Muscle of leg (tissue), 11 donors: ENCODE results near the gene CPEB4. TPM values are rescaled to one million over a fixed set of nuclear protein-coding genes. Genes with fewer than 3 reads are reported as not detected.

Experiments used
- DNase-seq: peaks from one replicate; pipeline ENCODE4 v3.0.0; 2013
- H3K27ac ChIP-seq: one replicate; pipeline ENCODE4 v1.5.1; 2013; ENCODE audit warnings: mild to moderate bottlenecking, low read length, control low read depth
- H3K27me3 ChIP-seq: one replicate; pipeline ENCODE4 v1.6.1; 2013; ENCODE audit warnings: low read length; ENCODE audit not compliant: control insufficient read depth, insufficient read depth
- H3K36me3 ChIP-seq: one replicate; pipeline ENCODE4 v1.6.1; 2013; ENCODE audit warnings: low read length; ENCODE audit not compliant: control insufficient read depth, insufficient read depth
- H3K4me1 ChIP-seq: one replicate; pipeline ENCODE4 v1.6.1; 2013; ENCODE audit warnings: low read length; ENCODE audit not compliant: control insufficient read depth, insufficient read depth
- H3K4me3 ChIP-seq: one replicate; pipeline ENCODE4 v1.5.1; 2013; ENCODE audit warnings: low read length, control low read depth
- H3K9me3 ChIP-seq: replicated peaks from 2 replicates; pipeline ENCODE4 v1.6.1; 2013; ENCODE audit warnings: low read depth, low read length; ENCODE audit not compliant: control insufficient read depth
- WGBS: methylation state at CpG from one replicate; pipeline ENCODE4 v1.1.5; 2013; ENCODE audit warnings: missing lambda C conversion rate; ENCODE audit not compliant: insufficient coverage; 5-methylcytosine and 5-hydroxymethylcytosine counted together
- polyA plus RNA-seq, 8 donors: library from polyadenylated mRNA; unstranded; fragments of 120-200 nt; gene quantifications; one replicate each; pipeline versions ENCODE4 v1.2.1 to v1.2.3, GENCODE V29; 2013; ENCODE audit warnings: inconsistent platforms in 1 of 8, low replicate concordance in 1 of 8; ENCODE audit not compliant: insufficient read length in 8 of 8, insufficient read depth in 1 of 8
- total RNA-seq: library from RNA; stranded (reverse); fragments of 120-200 nt; gene quantifications from one replicate; pipeline ENCODE4 v1.2.4, GENCODE V29; 2013

The CPEB4 gene
- total and polyA plus RNA-seq, 9 donors, result 15.3 to 36.5 (median 22.7) TPM

DNA sequence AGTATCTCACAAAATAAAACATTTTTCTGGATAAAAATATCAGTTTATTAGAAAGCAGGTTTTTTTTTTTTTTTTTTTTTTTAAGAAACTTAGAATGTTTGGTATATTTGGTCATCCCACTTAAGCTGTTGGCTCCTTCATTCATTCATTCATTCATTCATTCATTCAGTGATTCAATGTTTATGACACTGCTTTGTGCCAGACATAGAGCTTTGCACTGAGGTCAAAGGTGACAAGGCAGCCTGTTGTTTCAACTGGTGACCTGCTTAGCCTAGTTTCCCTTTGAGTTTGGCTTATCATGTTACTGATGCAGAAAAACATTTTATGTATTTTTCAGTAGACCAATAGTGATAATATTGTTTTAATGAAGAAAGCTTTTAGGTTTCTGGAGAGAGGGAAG lies 23.5 kb downstream of the CPEB4 start:
- Histone ChIP-seq H3K4me3 (no peak overlapping the region), H3K36me3 (peaks cover 2% of the 10 kb centered on the region), H3K27me3 (no peaks in the 10 kb centered on the region), H3K27ac (no peak overlapping the region), H3K9me3 (no peaks in the 10 kb centered on the region), H3K4me1 (peaks cover 3% of the 10 kb centered on the region)
- DNase-seq, result no peak

DNA sequence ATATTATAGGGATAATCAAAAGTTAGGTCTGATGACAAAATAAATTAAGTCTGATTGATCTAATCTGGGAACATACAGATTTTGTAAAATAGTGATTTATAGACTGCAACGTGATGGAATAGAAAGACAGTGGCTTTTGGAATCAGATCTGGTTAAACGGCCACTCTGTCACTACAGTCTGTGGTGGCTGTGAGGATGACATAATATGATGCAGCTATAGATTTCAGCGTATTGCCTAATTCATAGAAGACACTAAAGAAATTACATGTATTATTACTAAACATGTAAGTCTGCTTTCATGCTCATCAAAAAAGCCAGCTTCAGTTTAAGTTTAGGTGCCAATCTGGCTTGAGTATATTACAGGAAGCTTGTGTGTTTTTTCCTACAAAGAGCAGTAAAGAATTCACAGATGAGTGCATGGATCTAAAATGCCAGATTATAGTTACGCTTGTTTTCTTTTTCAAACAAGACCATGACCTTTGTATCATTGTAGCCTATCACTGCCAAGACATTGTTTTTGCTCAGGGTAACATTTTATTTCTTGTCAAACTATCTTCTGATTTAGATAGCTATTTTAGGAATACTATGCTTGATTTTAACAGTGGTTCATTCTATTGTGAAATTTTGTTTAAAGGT lies 25.7 kb downstream of the CPEB4 start:
- Histone ChIP-seq H3K27ac (no peak overlapping the region), H3K36me3 (peaks cover 2% of the 10 kb centered on the region), H3K4me3 (no peak overlapping the region), H3K4me1 (peaks cover 3% of the 10 kb centered on the region), H3K9me3 (no peaks in the 10 kb centered on the region), H3K27me3 (no peaks in the 10 kb centered on the region)
- DNase-seq, result no peak
- 64% methylated on average over 2 of the region's 4 CpGs for WGBS

DNA sequence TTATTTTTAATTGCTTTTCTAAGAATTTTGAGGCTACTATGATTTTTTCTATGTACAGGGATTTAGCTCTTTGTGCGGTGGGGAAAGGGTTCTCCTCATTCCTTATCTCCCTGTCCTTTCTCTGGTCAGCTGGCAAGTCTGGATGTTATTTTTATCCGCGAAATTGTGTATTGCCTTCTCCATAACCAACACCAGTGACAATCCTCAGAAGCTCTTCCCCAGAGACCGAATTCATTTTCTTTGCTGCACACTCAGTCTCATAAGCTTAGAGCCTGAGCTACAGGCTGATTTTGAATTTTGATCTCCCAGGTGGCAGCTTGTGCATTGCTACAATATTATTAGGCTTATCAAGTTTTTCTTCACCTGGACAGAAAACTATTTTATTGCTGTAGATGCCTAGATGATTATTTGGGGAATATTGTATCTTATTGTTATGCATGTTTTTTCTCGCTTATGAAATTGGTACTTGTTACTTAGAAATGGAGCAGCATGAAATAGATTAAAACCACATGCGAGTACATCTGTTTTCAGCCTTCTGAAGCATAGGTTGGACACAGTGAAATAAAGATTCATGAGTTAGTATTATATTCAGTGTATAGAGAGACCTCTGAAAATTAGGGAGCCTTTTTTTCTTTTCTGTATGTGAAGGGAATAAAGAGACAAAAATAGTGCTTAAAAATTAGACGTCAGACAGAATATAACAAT lies 27.3 kb downstream of the CPEB4 start:
- H3K27me3 ChIP-seq, result no peaks in the 10 kb centered on the region
- peak; percentile 55 for DNase-seq

DNA sequence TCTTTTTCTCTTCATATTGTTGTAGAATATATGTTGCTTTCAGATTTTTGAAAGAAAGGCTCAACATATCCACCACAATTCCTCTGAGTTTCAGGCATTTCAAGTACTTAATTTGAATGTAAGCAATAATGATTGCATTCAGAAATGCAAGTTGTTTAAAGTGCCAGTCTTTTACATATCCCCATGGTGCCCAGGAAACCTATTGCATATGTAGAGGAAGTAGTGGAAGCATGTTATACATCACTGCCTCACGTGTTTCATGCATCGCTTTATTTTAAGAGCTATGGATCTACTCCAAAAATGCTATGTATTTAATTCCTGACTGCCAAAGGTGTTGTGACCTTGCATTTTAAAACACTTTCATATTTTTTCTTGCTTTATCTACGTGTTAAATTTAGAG lies 28.1 kb downstream of the CPEB4 start:
- peaks cover 3% of the 10 kb centered on the region for H3K4me1 ChIP-seq
- H3K9me3 ChIP-seq, result no peaks in the 10 kb centered on the region
- H3K27ac ChIP-seq, result no peak overlapping the region
- peaks cover 2% of the 10 kb centered on the region for H3K36me3 ChIP-seq
- DNase-seq, result peak; percentile 35
- no peaks in the 10 kb centered on the region for H3K27me3 ChIP-seq
- no peak overlapping the region for H3K4me3 ChIP-seq
- WGBS, result no CpG with 5 or more reads among the region's 3 CpGs

More for the DNA sequence above, 27.3 kb downstream of the CPEB4 start:
- no peak overlapping the region for H3K27ac ChIP-seq
- H3K4me1 ChIP-seq, result peaks cover 3% of the 10 kb centered on the region
- H3K9me3 ChIP-seq, result no peaks in the 10 kb centered on the region
- WGBS, result no CpG with 5 or more reads among the region's 7 CpGs
- peaks cover 2% of the 10 kb centered on the region for H3K36me3 ChIP-seq
- no peak overlapping the region for H3K4me3 ChIP-seq

DNA sequence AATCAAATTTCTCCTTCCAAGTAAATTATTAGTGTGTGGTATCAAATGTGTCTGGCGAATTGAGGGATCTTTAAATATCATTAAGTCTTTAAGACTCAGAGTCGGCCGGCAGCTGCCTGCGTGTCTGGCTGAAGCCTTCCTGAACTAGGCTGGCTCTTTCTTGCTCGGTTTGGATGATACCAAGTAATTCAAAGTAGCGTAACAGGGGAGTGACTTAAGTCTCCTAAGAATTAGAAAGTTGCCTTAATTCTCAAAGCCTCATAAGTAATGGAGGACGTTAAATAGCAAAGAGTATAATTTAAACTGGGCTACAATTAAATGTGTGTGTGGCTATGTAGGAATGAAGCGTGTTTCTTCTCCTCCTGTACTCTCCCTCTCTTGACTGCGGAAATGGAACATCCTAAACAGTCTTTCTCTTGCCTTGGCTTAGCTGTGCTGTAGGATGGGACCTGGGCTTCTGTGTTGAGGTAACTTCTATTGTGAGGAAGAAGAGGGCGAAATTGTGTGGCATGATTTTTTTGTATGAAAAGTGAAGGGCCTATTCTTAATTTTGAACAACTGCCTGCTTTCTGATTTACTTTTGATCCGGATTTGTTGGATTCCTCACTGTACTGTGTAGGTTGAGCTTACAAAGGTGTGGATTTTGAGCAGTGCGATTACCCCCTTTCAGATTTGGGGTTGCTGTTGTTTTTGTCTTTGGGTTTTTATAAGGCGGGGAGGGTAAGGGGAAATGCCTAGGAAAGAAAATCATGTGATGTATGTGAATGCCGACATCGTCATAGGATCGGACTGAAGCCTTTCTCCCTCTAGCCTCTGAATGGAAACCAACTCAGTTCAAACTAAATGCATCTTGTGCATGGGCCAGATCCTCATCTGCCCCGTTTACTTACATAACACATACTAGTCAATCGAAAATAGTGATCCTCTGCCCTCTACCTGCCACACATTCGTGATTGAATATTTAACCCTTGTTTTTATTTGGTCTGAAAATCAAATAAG lies 29.9 kb downstream of the CPEB4 start:
- H3K4me3 ChIP-seq, result peak overlapping the region; percentile 67
- peak overlapping the region; percentile 94 for H3K27ac ChIP-seq
- H3K4me1 ChIP-seq, result peaks cover 5% of the 10 kb centered on the region
- H3K9me3 ChIP-seq, result no peaks in the 10 kb centered on the region
- no peaks in the 10 kb centered on the region for H3K27me3 ChIP-seq
- 0% methylated on average over 3 of the region's 19 CpGs for WGBS
- no peaks in the 10 kb centered on the region for H3K36me3 ChIP-seq
- DNase-seq, result peak; percentile 95

DNA sequence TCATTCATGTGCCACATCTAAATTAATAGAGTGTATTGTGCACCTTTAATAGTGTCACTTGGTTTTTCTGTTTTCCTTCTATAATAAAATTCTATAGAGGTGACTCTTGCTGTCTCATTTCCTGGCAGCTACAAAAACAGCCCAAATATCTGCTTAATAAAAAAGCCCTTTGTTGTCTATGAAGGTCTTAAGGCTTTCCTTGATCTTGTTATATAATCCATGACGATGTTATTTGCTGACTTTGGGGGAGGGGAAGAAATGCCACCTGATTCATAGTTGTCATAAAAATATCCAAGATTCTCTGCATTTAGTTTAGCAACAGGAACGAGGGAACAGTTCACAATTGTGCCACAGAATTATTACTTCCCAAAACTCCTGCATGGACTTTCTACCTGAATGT lies 31.3 kb downstream of the CPEB4 start:
- Histone ChIP-seq H3K27ac (peak overlapping the region; percentile 94), H3K4me3 (no peak overlapping the region), H3K36me3 (no peaks in the 10 kb centered on the region), H3K4me1 (peaks cover 5% of the 10 kb centered on the region), H3K9me3 (no peaks in the 10 kb centered on the region), H3K27me3 (no peaks in the 10 kb centered on the region)
- no peak for DNase-seq
- WGBS, result no CpG with 5 or more reads among the region's 2 CpGs

DNA sequence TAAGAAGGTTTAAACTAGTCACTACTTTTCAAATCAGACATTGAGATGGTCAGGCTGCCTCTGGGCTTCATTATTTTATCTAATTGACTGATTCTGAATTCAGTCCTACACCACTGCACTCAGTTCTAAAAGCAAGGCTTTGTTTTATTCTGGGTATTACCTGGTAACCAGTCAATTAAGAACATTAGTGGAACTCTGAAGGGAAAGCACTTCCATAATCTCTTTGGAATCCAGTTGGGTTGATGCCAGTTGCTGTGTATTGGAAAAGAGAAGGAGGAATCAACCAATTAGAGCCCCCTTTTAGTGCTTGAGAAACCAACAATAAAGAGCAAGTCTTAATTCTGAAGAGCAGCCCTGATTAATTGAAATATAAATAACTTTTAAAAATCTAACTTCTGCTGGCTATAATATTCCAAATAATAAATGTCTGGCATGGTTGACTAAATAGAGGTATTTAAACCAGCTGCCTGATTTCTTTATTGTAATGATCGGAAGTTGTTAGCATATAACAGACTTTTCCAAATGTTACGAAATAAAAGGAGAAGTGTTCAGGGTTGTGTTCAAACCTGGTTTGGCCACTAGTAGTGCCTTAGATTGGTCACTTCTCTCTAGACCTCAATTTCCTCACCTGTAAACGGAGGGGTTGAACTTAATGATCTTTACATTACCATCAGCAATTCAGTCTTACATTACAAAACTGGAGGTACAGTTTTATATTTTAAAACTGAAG lies 32.0 kb downstream of the CPEB4 start:
- H3K9me3 ChIP-seq, result no peaks in the 10 kb centered on the region
- no peaks in the 10 kb centered on the region for H3K27me3 ChIP-seq
- WGBS, result no CpG with 5 or more reads among the region's 3 CpGs
- H3K4me3 ChIP-seq, result no peak overlapping the region
- peak overlapping the region; percentile 94 for H3K27ac ChIP-seq
- H3K36me3 ChIP-seq, result no peaks in the 10 kb centered on the region
- peaks cover 11% of the 10 kb centered on the region for H3K4me1 ChIP-seq
- peak; percentile 39 for DNase-seq

DNA sequence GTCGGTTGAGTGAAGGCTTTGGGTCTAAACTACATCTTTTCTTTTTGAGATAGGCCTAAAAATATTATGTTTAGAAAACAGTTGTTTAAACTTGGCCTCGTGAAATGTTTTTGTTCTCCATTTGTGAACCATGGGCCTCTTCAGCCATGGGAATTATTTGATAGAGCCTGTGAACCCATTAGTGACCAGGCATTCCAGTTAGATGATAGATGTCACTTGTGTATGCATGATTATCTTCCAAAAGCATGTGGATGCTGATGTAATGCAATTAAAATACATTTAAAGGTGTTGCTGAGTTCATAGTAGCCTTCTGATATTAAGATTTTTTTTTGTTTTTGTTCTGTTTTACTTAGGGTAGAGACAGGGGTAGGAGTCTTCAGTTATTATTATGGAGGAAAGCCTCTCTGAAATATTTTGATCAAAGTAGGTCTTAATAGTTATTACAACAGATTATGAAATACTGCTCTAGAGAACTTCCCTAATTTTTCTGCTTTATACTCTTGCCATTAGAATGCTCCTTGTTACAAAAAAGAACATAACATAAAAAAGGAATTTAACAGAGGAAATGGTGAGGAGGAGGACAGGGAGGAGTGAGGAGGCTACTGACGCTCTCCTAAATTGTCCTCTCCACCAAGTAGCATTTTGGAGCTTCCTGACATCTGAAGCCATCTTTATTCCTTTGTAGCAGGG lies 32.9 kb downstream of the CPEB4 start:
- no peaks in the 10 kb centered on the region for H3K9me3 ChIP-seq
- no peaks in the 10 kb centered on the region for H3K36me3 ChIP-seq
- 60% methylated on average over 1 of the region's 3 CpGs for WGBS
- peaks cover 8% of the 10 kb centered on the region for H3K4me1 ChIP-seq
- no peaks in the 10 kb centered on the region for H3K27me3 ChIP-seq
- DNase-seq, result no peak
- no peak overlapping the region for H3K4me3 ChIP-seq
- H3K27ac ChIP-seq, result peak overlapping the region; percentile 56

DNA sequence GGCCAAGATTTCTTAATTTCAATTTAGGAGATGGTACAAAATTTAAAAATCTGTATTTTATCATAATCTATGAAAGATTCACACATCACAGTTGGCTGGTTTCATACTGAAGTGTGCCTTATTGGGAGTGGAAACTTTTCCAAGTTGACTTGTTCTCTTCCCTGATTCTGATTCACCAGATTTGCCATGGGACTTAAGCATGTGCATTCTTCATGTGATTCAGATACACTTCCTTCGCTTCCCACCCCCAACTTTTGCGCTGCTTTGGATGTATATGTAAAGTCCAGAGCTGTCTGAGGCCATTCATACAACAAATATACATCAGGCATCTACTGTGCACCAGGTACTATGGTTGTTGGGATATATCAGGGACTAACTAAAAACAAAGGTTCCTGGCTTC lies 34.4 kb downstream of the CPEB4 start:
- DNase-seq, result no peak
- Histone ChIP-seq H3K9me3 (no peaks in the 10 kb centered on the region), H3K27ac (no peak overlapping the region), H3K27me3 (no peaks in the 10 kb centered on the region), H3K4me1 (peaks cover 11% of the 10 kb centered on the region), H3K36me3 (no peaks in the 10 kb centered on the region), H3K4me3 (no peak overlapping the region)
- WGBS, result no CpG with 5 or more reads among the region's 2 CpGs
